Loucy (cell line): ENCODE data around the gene GPR146.

Experiments
- CTCF ChIP-seq: fragments of 200-600 bp; sonication (generic); conservative IDR thresholded peaks from 2 replicates; pipeline ENCODE4 v1.5.1; 2014; ENCODE audit warnings: mild to moderate bottlenecking, antibody characterized with exemption, low read length
- EZH2phosphoT487 ChIP-seq: fragments of 200-600 bp; IDR thresholded peaks from 2 replicates; pipeline ENCODE4 v1.6.1; 2018; ENCODE audit warnings: antibody characterized with exemption, mild to moderate bottlenecking, moderate library complexity, borderline replicate concordance

GRCh38 chr7:1009747-1010146 lies 34.6 kb upstream of the GPR146 start:
- TF ChIP-seq CTCF (no peak), EZH2phosphoT487 (no peak)
